Right lobe of liver (tissue), 4 donors: ENCODE measurements around the gene MTHFD1L.

Source experiments
- POLR2A ChIP-seq: fragments of 450-650 bp; IDR thresholded peaks from one replicate; pipeline ENCODE4 v1.6.1; 2017; ENCODE audit warnings: antibody characterized with exemption, mild to moderate bottlenecking
- TF ChIP-seq, protein P1 (sequence below), 4 donors: fragments of 200-600 bp in 3 of 4; fragments of 450-650 bp in 1 of 4; IDR thresholded peaks; one replicate each; pipeline versions ENCODE4 v1.5.1 to v1.8.0; 2016 to 2022; ENCODE audit warnings: antibody characterized with exemption in 4 of 4, mild to moderate bottlenecking in 2 of 4
- donor health status: DM: no; HTN: no; CAD: no.
- donor health status: DM: no; HTN: no; CAD: no.
- donor health status: DM: no; HTN: yes; CAD: no.

DNA sequence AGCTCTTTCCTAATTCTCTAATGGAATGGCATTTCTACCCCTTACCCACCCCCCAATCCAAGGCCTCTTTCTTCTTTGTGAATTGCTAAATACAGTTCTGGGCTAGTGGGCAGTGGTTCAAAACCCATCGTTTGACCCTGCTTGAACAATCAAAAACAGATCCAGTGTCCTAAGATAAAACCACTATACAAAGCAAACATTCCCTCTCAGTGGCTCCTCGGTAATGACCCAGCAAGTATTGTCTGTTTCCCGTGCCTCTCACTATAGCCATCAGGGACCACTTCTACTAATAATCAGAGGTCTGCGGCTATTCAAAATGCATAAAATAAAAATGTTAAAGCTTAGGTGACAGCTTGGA, 230.7 kb downstream of the MTHFD1L start:
- TF ChIP-seq POLR2A: no peak
- TF ChIP-seq, protein P1, sequence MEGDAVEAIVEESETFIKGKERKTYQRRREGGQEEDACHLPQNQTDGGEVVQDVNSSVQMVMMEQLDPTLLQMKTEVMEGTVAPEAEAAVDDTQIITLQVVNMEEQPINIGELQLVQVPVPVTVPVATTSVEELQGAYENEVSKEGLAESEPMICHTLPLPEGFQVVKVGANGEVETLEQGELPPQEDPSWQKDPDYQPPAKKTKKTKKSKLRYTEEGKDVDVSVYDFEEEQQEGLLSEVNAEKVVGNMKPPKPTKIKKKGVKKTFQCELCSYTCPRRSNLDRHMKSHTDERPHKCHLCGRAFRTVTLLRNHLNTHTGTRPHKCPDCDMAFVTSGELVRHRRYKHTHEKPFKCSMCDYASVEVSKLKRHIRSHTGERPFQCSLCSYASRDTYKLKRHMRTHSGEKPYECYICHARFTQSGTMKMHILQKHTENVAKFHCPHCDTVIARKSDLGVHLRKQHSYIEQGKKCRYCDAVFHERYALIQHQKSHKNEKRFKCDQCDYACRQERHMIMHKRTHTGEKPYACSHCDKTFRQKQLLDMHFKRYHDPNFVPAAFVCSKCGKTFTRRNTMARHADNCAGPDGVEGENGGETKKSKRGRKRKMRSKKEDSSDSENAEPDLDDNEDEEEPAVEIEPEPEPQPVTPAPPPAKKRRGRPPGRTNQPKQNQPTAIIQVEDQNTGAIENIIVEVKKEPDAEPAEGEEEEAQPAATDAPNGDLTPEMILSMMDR (IDR thresholded peaks at IDR 0.05): no peak
